Measurements from ENCODE around the gene TSPAN10. TPM values are rescaled to one million over a fixed set of nuclear protein-coding genes. Genes with fewer than 3 reads are reported as not detected.

The TSPAN10 gene
- total RNA-seq, 2 donors from 2014 or later = 1.3 to 1.8 TPM

DNA sequence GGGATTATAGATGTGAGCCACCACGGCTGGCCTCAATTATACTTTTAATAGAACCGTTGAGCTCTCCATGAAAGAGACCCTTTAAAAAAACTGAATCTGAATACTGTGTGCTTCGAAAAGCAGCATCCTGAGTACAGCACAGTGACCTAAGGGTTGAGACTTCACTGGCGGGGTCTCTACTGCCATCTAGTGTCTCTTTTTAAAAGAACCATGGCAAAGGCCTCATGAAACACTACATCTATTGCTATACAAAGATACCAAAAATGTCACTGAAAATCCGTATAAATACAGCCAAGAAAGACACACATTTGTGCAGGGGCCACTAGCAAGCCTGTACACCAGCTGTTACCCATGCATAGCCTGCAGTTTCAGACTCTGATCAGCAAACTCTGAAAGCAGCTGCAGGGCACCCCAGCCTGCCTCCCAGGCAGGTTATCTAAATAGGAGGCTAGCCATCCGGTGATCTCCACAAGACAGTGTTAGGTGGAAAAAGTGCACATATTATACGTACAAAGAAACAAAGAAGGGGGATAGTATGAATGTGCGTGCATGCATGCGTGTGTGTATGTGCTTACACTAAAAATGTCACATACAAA, 35.4 kb upstream of the TSPAN10 start:
- 32 to 70% methylated on average over 5 to 9 of the region's 9 CpGs for WGBS, 2 experiments (ENCODE audit: insufficient coverage in 1 of 2, insufficient read length in 1 of 2)
- TF ChIP-seq, protein P1, sequence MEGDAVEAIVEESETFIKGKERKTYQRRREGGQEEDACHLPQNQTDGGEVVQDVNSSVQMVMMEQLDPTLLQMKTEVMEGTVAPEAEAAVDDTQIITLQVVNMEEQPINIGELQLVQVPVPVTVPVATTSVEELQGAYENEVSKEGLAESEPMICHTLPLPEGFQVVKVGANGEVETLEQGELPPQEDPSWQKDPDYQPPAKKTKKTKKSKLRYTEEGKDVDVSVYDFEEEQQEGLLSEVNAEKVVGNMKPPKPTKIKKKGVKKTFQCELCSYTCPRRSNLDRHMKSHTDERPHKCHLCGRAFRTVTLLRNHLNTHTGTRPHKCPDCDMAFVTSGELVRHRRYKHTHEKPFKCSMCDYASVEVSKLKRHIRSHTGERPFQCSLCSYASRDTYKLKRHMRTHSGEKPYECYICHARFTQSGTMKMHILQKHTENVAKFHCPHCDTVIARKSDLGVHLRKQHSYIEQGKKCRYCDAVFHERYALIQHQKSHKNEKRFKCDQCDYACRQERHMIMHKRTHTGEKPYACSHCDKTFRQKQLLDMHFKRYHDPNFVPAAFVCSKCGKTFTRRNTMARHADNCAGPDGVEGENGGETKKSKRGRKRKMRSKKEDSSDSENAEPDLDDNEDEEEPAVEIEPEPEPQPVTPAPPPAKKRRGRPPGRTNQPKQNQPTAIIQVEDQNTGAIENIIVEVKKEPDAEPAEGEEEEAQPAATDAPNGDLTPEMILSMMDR (conservative IDR thresholded peaks at IDR 0.05) = peak; percentile 89
- peaks cover 73% of the 10 kb centered on the region for H3K36me3 Mint-ChIP-seq (ENCODE audit: low read depth)
- H3K4me3 ChIP-seq (ENCODE audit: low read length) = no peak overlapping the region
- H3K9me3 Mint-ChIP-seq = no peaks in the 10 kb centered on the region
- H3K9ac ChIP-seq (ENCODE audit: extremely low read depth, low read length, poor library complexity, severe bottlenecking) = no peak overlapping the region
- H3K27ac Mint-ChIP-seq = no peak overlapping the region
- peak; percentile 77 for DNase-seq
- no peaks in the 10 kb centered on the region for H3K27me3 ChIP-seq (ENCODE audit: control insufficient read depth, insufficient read depth, low read length, poor library complexity, severe bottlenecking)
- H3K36me3 ChIP-seq (ENCODE audit: control insufficient read depth, insufficient read depth, low read length) = peaks cover 81% of the 10 kb centered on the region
- no peaks in the 10 kb centered on the region for H3K4me1 ChIP-seq (ENCODE audit: control insufficient read depth, insufficient read depth, low read length)
- no peaks in the 10 kb centered on the region for H3K4me1 Mint-ChIP-seq
- H3K9me3 ChIP-seq (ENCODE audit: control insufficient read depth, low read length) = no peaks in the 10 kb centered on the region
- H3K4me3 Mint-ChIP-seq = no peak overlapping the region
- H3K27me3 Mint-ChIP-seq (ENCODE audit: insufficient read depth) = no peaks in the 10 kb centered on the region
- no peak overlapping the region for H3K27ac ChIP-seq (ENCODE audit: low read depth, low read length)

DNA sequence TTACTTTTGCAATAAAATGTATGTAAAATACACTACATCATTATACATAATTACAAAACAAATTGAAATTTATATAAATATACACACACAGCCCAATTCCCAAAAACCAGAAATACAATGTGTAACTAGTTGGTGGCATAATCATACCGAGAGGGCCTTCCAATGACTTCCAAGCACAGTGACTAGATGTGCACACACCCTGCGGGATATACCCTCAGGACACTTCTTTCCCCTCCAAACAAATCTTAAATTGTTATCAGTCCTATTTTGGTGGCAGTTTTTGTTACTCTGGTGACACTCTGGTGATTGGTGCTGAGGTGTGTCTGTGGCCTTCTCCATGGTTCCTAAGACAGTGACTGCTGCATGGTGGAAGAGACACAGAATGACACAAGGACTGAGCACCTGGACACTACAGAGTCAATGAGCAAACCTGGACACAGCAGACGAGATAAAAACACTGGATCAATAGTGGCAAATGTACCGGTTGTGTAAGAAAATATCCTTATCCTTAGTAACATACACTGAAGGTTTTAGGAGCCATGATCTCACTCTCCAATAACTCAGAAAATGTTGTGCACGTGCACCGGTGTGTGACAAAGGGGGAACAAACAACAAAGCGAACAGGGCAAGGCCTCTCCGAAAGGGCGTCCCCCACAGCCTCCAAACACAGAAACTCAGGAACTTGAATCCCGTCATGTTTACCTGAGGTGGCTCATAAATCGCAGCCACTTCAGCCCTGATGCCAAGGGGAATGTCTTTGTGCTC, 33.0 kb upstream of the TSPAN10 start:
- no peaks in the 10 kb centered on the region for H3K9me3 ChIP-seq (ENCODE audit: control insufficient read depth, low read length)
- H3K4me3 Mint-ChIP-seq = no peak overlapping the region
- no peak overlapping the region for H3K4me3 ChIP-seq (ENCODE audit: low read length)
- 95 to 96% methylated on average over 9 to 11 of the region's 11 CpGs for WGBS, 2 experiments (ENCODE audit: insufficient coverage in 1 of 2, insufficient read length in 1 of 2)
- H3K9me3 Mint-ChIP-seq = no peaks in the 10 kb centered on the region
- no peaks in the 10 kb centered on the region for H3K27me3 Mint-ChIP-seq (ENCODE audit: insufficient read depth)
- no peaks in the 10 kb centered on the region for H3K4me1 Mint-ChIP-seq
- no peak overlapping the region for H3K9ac ChIP-seq (ENCODE audit: extremely low read depth, low read length, poor library complexity, severe bottlenecking)
- H3K36me3 ChIP-seq (ENCODE audit: control insufficient read depth, insufficient read depth, low read length) = peaks cover 84% of the 10 kb centered on the region
- no peak overlapping the region for H3K27ac Mint-ChIP-seq
- no peaks in the 10 kb centered on the region for H3K4me1 ChIP-seq (ENCODE audit: control insufficient read depth, insufficient read depth, low read length)
- DNase-seq = no peak
- no peak overlapping the region for H3K27ac ChIP-seq (ENCODE audit: low read depth, low read length)
- TF ChIP-seq, protein P1 (conservative IDR thresholded peaks at IDR 0.05) = no peak
- H3K36me3 Mint-ChIP-seq (ENCODE audit: low read depth) = peaks cover 77% of the 10 kb centered on the region
- H3K27me3 ChIP-seq (ENCODE audit: control insufficient read depth, insufficient read depth, low read length, poor library complexity, severe bottlenecking) = no peaks in the 10 kb centered on the region

- H3K27ac ChIP-seq (ENCODE audit: low read depth, low read length) = no peak overlapping the region
- no peak overlapping the region for H3K4me3 ChIP-seq (ENCODE audit: low read length)
- 97 to 100% methylated on average over 4 to 6 of the region's 6 CpGs for WGBS, 2 experiments (ENCODE audit: insufficient coverage in 1 of 2, insufficient read length in 1 of 2)
- Mint-ChIP-seq H3K4me3 (no peak overlapping the region), H3K36me3 (ENCODE audit: low read depth) (peaks cover 74% of the 10 kb centered on the region), H3K27ac (no peak overlapping the region), H3K9me3 (no peaks in the 10 kb centered on the region), H3K27me3 (ENCODE audit: insufficient read depth) (no peaks in the 10 kb centered on the region), H3K4me1 (no peaks in the 10 kb centered on the region)
- H3K27me3 ChIP-seq (ENCODE audit: control insufficient read depth, insufficient read depth, low read length, poor library complexity, severe bottlenecking) = no peaks in the 10 kb centered on the region
- no peak for DNase-seq
- peaks cover 87% of the 10 kb centered on the region for H3K36me3 ChIP-seq (ENCODE audit: control insufficient read depth, insufficient read depth, low read length)
- TF ChIP-seq, protein P1 (conservative IDR thresholded peaks at IDR 0.05) = no peak
- no peaks in the 10 kb centered on the region for H3K9me3 ChIP-seq (ENCODE audit: control insufficient read depth, low read length)
- H3K4me1 ChIP-seq (ENCODE audit: control insufficient read depth, insufficient read depth, low read length) = no peaks in the 10 kb centered on the region
- H3K9ac ChIP-seq (ENCODE audit: extremely low read depth, low read length, poor library complexity, severe bottlenecking) = no peak overlapping the region
Observed at GRCh38 chr17:81607431-81607830, 29.6 kb upstream of the TSPAN10 start.
